ENCODE results near the gene MED13L.
"Not testable (repeated sequence)": the region's sequence is repeated elsewhere in the genome, so short reads cannot be mapped to it uniquely, and the experiment has no call there.

MED13L gene

GRCh38 chr12:116033765-116034164 lies 243.7 kb downstream of the MED13L start:
- in situ Hi-C loops (cut with HindIII; ENCODE audit: low sequenced_read_pairs): no loop called here

- in situ Hi-C loops (cut with HindIII; ENCODE audit: low sequenced_read_pairs): not testable (repeated sequence)
Measured at GRCh38 chr12:116031624-116032023, 245.9 kb downstream of the MED13L start.

- in situ Hi-C loops (cut with HindIII; ENCODE audit: low sequenced_read_pairs): no loop called here
Measured at GRCh38 chr12:116028619-116029018, 248.9 kb downstream of the MED13L start.

- in situ Hi-C loops (cut with HindIII; ENCODE audit: low sequenced_read_pairs): no loop called here
Measured at GRCh38 chr12:116027551-116027821, 250.0 kb downstream of the MED13L start.

GRCh38 chr12:116026768-116027550 lies 250.5 kb downstream of the MED13L start:
- in situ Hi-C loops (cut with HindIII; ENCODE audit: low sequenced_read_pairs): no loop called here

- in situ Hi-C loops (cut with HindIII; ENCODE audit: low sequenced_read_pairs): no loop called here
Measured at GRCh38 chr12:116026346-116026745, 251.1 kb downstream of the MED13L start.

GRCh38 chr12:116024769-116025168 lies 252.7 kb downstream of the MED13L start:
- in situ Hi-C loops (cut with HindIII; ENCODE audit: low sequenced_read_pairs): no loop called here

- in situ Hi-C loops (cut with HindIII; ENCODE audit: low sequenced_read_pairs): no loop called here
Measured at GRCh38 chr12:116019415-116019814, 258.1 kb downstream of the MED13L start.

- in situ Hi-C loops (cut with HindIII; ENCODE audit: low sequenced_read_pairs): no loop called here
Measured at GRCh38 chr12:116018282-116018681, 259.2 kb downstream of the MED13L start.

- in situ Hi-C loops (cut with HindIII; ENCODE audit: low sequenced_read_pairs): no loop called here
Measured at GRCh38 chr12:116015525-116015924, 262.0 kb downstream of the MED13L start.

GRCh38 chr12:116012757-116013156 lies 264.7 kb downstream of the MED13L start:
- in situ Hi-C loops (cut with HindIII; ENCODE audit: low sequenced_read_pairs): no loop called here

- in situ Hi-C loops (cut with HindIII; ENCODE audit: low sequenced_read_pairs): no loop called here
Measured at GRCh38 chr12:116011217-116011616, 266.3 kb downstream of the MED13L start.

GRCh38 chr12:116010467-116010866 lies 267.0 kb downstream of the MED13L start:
- in situ Hi-C loops (cut with HindIII; ENCODE audit: low sequenced_read_pairs): no loop called here

- in situ Hi-C loops (cut with HindIII; ENCODE audit: low sequenced_read_pairs): no loop called here
Measured at GRCh38 chr12:116009805-116010204, 267.7 kb downstream of the MED13L start.

- in situ Hi-C loops (cut with HindIII; ENCODE audit: low sequenced_read_pairs): no loop called here
Measured at GRCh38 chr12:116006141-116006540, 271.4 kb downstream of the MED13L start.

- in situ Hi-C loops (cut with HindIII; ENCODE audit: low sequenced_read_pairs): no loop called here
Measured at GRCh38 chr12:116002890-116003536, 274.5 kb downstream of the MED13L start.

GRCh38 chr12:116000252-116000651 lies 277.2 kb downstream of the MED13L start:
- in situ Hi-C loops (cut with HindIII; ENCODE audit: low sequenced_read_pairs): no loop called here

GRCh38 chr12:115999582-115999981 lies 277.9 kb downstream of the MED13L start:
- in situ Hi-C loops (cut with HindIII; ENCODE audit: low sequenced_read_pairs): no loop called here

- in situ Hi-C loops (cut with HindIII; ENCODE audit: low sequenced_read_pairs): no loop called here
Measured at GRCh38 chr12:115998794-115999478, 278.6 kb downstream of the MED13L start.

GRCh38 chr12:115998119-115998633 lies 279.3 kb downstream of the MED13L start:
- in situ Hi-C loops (cut with HindIII; ENCODE audit: low sequenced_read_pairs): no loop called here

GRCh38 chr12:115993737-115994136 lies 283.8 kb downstream of the MED13L start:
- in situ Hi-C loops (cut with HindIII; ENCODE audit: low sequenced_read_pairs): no loop called here

GRCh38 chr12:115990241-115990640 lies 287.3 kb downstream of the MED13L start:
- in situ Hi-C loops (cut with HindIII; ENCODE audit: low sequenced_read_pairs): no loop called here
